AG20443 (cell line): ENCODE measurements around the gene EFEMP1.

Experiments
- DNase-seq: peaks from one replicate; pipeline ENCODE4 v3.0.0; 2012; ENCODE audit warnings: low spot score, mixed read lengths

The EFEMP1 gene, protein sequence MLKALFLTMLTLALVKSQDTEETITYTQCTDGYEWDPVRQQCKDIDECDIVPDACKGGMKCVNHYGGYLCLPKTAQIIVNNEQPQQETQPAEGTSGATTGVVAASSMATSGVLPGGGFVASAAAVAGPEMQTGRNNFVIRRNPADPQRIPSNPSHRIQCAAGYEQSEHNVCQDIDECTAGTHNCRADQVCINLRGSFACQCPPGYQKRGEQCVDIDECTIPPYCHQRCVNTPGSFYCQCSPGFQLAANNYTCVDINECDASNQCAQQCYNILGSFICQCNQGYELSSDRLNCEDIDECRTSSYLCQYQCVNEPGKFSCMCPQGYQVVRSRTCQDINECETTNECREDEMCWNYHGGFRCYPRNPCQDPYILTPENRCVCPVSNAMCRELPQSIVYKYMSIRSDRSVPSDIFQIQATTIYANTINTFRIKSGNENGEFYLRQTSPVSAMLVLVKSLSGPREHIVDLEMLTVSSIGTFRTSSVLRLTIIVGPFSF

DNA sequence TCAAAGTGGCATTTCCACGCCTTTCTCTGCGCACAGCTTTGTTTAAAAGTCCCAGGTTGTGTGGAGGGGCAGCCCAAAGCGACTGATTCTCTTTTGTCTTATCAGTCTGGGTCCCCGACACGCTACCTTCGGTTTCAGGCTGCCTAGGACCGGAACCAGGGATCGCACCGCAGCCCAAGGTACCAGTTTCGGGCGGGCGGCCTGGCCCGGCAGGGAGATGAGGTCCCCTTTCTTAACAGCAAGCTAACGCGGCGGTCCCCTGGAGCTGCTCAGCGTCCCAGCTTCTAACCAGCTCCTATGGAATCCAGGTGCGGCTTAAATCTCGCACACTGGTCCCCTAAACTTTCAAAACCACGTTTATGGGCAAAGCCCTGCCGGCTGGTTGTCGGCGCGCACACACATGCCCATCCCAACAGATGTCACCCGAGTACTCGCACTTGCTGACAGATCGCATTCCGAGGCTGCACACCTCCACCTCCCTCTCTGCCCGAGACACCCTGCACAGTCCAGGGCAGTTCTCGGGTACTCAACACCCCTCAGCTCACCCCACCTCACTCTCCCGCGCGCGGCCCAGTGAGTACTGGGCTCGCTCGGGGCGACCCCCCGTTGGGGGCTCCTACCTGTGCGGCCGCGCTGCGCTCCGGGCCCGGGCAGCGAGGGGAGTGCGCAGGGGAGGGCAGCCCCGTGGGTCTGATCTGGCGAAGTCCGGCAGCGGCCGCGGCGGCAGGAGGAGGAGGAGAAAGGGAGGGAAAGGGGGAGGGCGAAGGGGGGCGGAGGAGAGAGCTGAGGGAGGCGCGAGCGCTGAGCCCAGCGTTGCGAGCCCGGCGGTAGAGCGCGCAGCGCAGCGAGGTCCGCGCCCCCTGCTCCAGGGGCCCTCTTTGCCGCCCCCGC is at the start of gene EFEMP1:
Gene EFEMP1, minus strand, starts transcription at position 692 of the 891 bp plus-strand sequence. CDS start 1,342 bp downstream, outside the sequence.
- DNase-seq = peak; percentile 92

DNA sequence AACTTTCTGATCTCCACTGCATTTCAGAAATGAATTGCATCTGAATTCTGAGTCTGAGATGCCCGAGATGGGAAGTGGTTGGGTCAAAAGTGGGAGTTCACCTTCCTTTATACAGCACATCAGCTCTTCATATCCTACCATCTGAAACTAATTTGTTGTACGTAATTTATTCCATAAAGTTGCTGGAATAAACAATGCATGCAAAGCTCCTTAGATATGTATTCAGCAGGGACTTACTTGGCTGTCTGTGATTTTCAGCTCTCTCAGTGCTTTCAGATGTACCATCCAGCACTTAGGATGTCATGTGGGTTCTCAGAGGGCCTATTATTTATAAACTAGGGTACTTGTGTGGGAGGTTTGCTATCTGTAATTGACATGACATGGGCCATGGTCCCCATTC is 46.9 kb upstream of the EFEMP1 start:
- no peak for DNase-seq

DNA sequence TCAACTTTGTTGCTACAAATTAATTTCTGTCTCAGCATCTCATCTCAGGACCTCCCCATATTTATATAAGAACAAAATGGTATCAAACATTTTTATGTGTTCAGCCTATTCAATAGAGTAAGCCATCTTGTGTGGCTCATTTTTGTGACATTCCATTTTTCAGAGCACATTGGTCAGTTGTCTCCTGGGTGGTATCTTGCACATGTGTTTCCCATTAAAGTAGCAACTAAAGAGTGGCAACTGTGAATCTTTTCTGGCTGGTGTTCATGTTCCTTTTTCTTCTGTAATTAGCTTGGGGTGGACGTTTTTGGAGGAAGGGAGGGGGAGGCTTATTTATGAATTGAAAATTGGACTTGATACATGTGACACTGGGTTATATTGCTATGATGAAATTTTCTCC is 45.4 kb upstream of the EFEMP1 start:
- no peak for DNase-seq

DNA sequence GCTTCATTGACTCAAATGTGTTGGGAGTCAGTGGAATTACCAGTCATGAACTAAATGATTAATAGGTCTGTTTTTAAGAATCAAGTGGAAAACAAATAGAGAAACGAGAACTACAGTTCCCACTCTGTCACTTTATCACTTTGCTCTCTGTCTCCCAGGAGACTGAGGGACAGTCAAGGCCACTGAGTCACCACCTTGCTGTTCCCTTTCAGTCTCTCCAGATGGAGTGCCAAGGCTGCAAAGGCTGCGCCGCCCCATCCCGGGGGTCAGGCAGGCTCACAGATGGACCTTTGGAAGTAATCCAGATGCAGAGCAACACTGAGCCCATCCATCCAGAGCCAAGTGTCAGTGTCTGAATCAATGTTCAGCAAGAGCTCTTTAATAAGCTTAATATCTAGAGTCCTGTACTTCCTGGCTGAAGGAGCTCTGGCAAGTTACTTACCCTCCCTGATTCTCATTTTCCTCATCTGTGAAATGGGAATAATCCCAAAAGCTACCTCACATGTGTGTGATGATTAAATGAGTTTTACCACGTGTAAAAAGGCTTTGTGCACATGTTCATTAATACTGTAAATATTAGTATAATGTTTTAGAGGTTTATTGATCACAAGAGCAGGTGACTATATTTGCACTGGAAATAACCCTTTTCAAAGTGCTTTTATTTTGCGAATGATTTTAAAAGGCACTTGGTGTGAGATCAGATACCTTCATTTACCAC is 43.0 kb upstream of the EFEMP1 start:
- peak; percentile 46 for DNase-seq

DNA sequence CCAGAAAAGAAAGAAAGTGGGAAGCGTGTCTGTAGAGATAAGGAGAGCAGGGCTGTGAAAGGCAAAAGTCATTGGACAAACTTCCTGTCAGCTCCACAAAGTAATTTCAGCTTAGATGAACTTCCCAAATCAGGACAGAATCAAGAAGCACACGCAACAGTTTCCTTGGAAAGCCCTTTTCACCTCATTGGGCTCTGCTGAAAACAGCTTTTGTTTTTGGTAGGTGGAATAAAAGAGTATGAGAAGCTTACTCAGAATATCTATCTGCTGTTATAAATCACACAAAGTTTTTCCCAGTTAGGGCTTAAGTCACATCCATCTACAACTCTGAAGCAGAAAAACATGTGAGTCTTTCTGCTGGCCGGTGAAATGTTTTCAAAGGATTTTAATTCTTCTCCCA is 42.4 kb upstream of the EFEMP1 start:
- DNase-seq = peak; percentile 10

DNA sequence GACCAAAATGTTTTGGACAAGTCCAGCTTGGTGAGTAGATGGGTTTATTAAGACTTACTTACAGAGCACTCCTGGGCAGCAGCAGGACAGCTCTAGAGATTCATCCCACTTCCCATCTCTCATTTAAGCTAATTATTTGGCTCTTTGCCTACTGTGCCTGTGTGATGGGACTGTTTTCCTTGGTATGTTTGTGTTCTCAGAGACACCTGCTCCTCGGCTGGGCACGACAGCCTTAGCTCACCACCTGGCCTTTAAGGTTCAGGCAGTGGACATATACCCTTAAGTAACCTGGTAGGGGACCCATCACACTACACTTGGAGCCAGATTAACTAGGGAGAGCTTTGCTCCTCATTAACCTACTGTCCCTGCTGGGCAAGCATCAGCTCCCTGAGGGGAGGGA is 41.7 kb upstream of the EFEMP1 start:
- DNase-seq = no peak

DNA sequence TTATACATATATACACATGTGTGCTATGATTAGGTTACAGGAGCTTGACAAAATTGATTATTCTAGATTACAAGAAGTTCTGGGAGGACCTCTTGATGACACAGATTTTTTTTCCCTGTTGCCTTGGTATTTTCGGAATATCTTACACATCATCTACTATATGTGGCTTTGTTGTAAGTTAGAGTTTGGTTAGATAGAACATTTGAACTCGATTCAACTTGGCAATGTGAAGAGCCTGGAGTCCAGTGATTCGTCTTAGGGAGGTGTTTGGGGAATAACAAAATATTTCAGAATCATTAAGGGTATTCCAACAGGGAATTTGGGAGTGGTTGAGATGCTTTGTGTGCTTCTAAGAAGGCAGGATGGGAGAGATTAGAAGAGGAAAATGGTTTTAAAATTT is 39.3 kb upstream of the EFEMP1 start:
- no peak for DNase-seq

DNA sequence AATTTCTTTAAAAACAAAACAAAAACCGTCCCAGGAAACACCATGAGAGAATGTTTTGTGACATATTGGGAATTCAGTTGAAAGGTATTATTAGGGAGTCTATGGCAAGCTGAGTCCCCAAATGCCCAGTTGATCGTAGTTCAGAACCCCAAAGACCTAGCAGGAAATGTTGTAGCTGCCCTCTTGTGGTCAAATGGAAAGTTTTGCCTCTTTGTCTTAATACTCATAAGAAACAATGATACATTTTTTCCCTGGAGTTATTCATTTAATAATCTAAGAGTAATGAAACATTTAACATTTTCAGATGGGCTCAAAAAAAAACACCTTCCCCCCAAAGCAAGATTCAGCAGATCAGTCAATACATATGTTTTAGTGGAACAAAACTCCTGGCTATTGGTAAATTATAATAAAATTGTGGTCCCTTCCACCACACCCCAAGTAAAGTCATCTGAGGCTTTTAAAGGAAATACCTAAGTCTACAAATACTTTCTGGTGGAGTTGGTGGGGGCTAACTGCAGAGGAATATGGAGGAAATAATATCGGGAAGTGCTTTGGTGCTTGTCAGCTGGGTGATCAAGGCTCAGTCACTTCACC is 37.8 kb upstream of the EFEMP1 start:
- peak; percentile 44 for DNase-seq

DNA sequence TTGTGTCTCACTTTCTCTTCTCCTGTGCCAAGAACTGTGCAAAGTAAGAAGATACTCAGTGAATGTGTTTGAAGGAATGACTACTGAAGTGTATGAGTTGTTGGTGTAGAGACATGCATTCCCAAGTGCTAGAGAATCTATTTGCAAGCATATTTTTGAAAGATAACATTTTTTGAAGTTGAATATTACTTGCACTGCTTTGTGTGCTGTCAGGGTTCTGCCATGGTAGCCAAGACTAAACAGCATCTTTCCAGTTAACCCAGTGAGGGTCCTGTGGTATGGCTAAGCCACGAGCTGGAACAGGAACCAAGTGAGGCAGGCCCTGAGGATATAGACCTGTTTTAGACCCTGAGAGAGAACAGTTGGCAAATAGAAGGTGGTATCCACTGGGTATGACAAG is 35.2 kb upstream of the EFEMP1 start:
- DNase-seq = no peak

DNA sequence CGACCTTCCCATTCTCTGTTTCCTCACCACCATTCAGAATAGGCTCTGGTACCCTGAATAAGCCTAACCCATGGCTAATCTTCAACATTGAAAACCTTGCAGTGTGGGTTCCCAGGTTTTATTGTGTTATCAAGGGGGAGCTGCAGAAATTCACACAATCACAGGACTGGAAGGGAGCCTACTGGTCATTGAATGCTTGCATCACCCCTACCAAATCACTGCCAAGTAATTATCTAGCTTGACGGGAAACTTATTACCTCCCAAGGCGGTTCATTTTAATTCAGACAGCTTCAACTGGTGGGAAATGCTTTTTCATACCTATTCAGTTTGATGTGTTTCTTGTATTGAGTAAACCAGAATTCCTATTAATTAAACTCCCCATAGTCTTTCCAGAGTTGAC is 33.6 kb upstream of the EFEMP1 start:
- no peak for DNase-seq

DNA sequence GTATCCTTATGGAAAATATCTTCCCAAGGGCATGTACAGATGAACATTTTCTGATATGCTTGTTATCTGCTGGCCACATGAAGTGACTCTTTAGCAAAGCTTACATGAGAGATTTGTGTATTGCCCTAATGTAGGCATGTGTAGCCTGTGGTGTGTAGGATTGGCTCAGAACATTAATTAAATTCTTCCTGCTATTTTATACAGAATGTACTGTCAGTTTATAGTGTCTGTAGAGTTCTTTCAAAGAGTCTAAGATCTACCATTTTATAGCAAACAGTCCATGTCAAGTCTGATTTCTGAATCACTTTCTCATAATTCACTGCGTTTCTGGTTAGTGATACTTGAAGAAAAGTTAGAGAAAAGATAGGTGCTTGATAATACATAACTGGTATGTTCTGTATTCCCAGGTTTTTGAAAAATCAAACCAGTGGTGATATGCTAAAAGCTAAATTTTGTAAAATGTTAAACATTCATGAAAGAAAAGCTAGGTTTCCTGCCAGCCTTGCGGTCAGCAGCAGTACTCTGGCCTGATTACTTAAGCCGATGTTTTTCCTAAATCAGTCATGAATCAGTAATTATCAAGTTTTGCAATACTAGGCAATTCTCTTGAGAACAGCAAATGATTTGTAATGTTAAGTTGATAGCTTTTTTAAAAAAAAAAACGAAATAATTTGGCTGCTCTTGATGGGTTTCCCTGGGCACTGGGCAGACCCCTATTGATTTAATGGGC is 30.9 kb upstream of the EFEMP1 start:
- peak; percentile 66 for DNase-seq

DNA sequence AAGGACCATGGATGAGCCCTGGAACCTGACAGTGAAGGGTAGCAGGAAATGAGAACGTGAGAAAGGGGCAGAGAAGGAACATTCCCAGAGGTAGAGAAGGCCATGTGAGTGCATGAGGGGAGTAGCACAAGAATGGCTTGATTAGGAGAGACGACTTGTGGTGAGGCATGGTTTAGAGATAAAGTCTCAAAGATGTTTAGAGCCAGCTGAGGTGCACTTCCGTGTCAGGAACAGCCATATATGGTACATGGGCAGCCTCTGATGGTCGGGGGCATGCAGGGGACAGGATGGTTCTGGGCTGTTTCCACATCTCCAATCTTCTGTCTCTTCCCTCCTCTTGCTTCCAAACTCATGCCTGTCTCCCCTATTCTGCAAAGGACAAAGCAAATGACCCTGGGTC is 28.8 kb upstream of the EFEMP1 start:
- DNase-seq = no peak

DNA sequence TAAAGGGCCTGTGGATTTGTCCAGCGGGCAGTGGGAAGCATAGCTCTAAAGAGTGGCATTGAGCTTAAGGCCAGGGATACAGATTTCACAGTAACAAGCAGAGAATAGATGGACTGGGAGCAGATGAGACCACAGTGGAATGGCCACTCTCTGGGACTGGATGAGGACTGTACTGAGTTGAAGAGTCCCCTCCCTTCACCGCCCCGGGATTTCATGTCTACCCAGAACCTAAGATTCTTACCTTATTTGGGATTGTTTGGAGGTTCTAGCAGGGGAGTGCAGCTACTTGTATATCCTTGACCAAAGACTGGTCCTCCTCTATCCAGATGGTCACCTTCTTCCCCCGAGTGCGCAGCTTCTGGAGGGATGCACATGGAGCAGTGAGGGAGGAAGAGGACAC is 28.0 kb upstream of the EFEMP1 start:
- no peak for DNase-seq

DNA sequence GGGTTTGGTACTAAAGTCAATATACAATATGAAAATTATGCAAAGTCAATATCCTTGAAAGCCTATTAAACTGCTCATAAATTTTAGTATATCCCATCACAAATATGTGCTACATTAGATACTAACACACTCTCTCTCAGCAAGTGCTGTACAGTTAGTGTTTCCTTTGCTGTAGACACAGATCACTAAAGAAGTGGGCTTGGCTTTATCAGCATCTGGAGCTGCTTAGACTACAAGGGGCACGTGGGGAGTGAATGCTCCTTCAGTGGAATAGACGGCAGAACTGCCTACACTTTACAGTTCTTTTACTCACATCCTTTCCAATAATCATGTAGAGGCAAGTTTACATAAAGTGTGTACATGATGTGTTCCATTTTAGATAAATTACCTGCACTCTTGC is 26.0 kb upstream of the EFEMP1 start:
- no peak for DNase-seq

DNA sequence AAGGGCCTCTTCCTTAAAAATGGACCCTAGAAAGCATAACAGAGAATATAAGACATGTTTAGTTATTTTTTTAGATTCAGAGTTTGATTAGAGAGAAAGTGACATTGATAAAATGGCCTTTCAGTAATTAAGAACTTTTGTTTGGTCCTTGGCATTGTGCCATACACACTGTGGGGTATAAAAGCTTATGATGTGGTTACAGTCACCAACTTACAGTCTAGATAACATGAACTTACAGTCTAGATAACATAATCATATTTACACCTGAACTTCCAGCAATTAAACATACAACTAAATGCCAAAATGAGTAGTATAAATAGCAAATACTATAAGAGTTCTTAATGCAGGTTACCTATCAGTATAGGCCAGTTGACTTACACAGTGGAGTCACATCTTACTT is 25.6 kb upstream of the EFEMP1 start:
- DNase-seq = no peak

DNA sequence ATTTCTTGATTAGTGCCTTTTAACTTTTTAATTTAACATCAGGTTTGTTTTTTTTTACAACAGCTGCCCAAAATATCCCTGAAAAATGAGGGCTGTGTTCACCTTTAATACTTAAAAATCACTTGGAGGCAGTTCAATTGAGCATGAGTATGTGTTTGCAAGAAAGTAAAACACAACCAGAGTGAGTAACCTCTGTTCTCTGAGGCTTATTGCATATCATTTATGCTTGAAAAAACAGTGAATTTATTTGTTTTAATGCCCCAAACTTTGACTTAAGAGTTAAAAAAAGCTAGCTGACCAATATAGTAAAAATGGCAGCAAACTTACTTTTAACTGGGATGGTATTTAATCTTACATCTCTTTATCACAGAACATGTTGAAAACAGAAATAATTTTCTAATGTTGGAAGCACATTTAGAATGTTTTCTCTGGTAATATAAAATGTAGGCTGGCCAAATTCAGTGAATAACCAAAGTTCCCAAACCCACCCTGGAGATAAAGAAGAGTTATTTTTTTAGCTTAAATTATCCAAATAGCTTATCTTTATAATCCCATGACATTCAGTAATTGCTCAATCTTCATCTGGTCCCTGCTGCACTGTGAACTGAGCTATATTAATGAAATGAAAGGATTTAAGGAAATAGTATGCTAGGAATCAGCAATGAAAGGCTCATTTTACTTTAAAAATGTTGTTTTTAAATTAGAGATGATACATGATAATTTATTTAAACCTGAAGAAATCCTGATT is 24.8 kb upstream of the EFEMP1 start:
- DNase-seq = no peak

DNA sequence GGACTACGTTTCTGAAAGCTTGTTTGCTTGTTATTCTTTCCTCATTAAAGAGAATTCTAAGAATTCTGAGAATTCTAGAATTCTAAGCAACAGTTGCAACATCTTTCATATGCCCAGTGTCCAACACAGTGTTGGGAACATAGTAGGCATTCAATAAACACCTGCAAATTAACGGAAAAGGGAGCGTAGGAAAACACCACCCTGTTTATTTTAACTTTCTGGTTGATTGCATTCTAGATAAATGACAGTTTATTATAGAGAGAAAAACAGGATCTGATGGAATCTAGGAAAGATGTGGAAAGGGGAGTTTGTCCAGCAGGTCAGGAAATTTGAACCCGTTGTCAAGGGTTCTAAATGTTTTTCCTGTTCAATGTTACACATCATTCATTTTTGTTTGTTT is 24.2 kb upstream of the EFEMP1 start:
- no peak for DNase-seq

DNA sequence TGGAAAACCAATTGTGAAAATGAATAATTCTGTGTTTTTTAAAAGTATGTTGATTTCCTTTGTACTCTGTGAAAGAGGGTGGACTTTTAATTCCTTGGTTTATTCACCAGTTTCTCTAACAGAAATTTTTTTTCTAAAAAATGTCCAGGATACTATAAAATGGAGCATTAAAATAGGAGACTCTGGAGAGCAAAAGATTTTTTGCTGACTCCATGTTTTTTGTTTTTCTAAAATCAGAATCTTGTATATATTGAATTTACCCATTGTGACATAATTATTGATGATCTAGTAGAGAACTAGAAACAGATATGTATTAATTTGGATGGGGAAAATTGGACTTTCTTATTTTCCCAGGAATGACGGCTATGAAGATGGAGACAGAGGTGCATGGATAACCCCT is 23.2 kb upstream of the EFEMP1 start:
- DNase-seq = no peak

DNA sequence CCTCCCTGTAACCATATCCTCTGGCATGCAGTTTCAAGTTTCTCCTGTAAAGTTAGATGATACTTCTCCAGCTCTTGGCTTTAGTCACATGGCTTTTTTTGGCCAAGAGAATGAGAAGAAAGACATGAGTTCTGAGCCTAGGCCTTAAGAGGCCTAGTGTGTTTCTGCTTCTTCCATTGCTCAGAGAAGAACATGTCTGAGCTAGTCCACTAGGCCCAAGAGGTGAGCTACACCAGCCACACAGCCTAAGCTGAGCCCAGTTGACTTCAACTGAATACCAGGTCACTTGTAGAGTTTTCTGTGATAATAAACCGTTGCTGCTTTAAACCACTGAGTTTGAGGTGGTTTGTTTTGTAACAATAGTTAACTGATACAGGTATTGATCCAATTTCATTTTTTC is 19.9 kb upstream of the EFEMP1 start:
- no peak for DNase-seq

DNA sequence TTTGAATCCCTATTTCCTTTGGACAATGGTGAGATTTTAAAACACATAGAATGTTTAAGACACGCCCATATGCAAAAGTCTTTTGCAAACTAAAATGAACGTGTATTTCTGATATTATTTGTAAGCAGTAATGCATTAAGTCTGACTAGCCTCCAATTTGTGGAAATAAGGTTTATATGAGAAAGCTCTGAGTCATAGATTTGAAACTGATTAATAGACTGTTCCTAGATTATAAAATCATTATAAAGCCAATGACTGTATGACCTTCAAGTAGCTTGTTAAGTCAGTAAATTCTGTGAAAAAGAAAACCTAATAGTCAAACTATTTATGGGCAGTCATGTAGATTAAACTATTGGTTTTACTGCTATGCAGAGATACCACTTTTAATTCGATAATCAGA is 12.8 kb upstream of the EFEMP1 start:
- no peak for DNase-seq

DNA sequence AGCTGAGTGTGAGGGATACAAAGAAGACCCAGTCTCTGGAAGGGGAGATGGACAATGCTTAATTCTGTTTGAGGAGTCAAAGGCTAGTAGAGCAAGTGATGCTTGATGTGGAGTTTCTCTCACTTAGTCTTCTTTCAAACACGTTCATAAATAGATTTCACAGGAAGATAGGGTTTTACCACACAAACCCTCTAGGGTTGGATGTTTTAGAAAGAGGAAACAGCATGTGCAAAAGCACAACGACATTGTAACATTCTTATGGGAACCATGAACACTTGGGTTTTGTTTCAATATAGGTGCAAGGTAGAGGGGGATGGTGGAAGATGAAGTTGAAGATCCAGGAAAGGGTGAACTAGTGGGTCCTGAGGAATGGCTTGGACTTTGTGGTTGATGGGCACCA is 10.8 kb upstream of the EFEMP1 start:
- no peak for DNase-seq
